Measurements from ENCODE around the gene CFAP77. TPM values are rescaled to one million over a fixed set of nuclear protein-coding genes. Genes with fewer than 3 reads are reported as not detected.

CFAP77 gene
- total RNA-seq, 1 experiment from 2014 or later, result 0.11 TPM

GRCh38 chr9:132610661-132611060 lies 200.7 kb downstream of the CFAP77 start:
- intact Hi-C loops (cut with micrococcal nuclease), result no loop called here
- Histone ChIP-seq H4K20me1 (ENCODE audit: low read length) (no peaks in the 10 kb centered on the region), H3K4me1 (ENCODE audit: insufficient read depth, low read length) (peaks cover 7% of the 10 kb centered on the region), H3K27me3 (ENCODE audit: low read length) (no peaks in the 10 kb centered on the region), H3K36me3 (ENCODE audit: low read depth, low read length) (peaks cover 6% of the 10 kb centered on the region; the same call in 1 of the 2 replicates), H3K9me3 (ENCODE audit: low read length) (no peaks in the 10 kb centered on the region), H3F3A (ENCODE audit: low read length, unreplicated experiment) (no peaks in the 10 kb centered on the region), H3K9ac (ENCODE audit: low read length) (no peak overlapping the region), H3K79me2 (ENCODE audit: low read length) (no peaks in the 10 kb centered on the region), H2AFZ (ENCODE audit: low read length) (no peak overlapping the region), H3K4me2 (ENCODE audit: low read length) (no peak overlapping the region), H3K4me3 (ENCODE audit: low read length) (no peak overlapping the region), H3K9me2 (replicated peaks; ENCODE audit: low read length) (no peaks in the 10 kb centered on the region), H3K27ac (ENCODE audit: low read length) (peak overlapping the region; percentile 90)
- TF ChIP-seq EZH2phosphoT487 (IDR thresholded peaks at IDR 0.05; ENCODE audit: borderline replicate concordance, low read length), result no peak
- TF ChIP-seq EZH2 (IDR thresholded peaks at IDR 0.05; ENCODE audit: low read length, unreplicated experiment), result no peak
- no peak for TF ChIP-seq CTCF (conservative IDR thresholded peaks at IDR 0.05; ENCODE audit: low read depth, low read length)
- ChIA-PET POLR2A (ENCODE audit: unreplicated experiment) (no interaction called here), CTCF (no interaction called here)
- no peak for ATAC-seq
- no peak for DNase-seq
- no TSS peak for BruUV-seq (replicated peaks)

- ChIA-PET POLR2A (ENCODE audit: unreplicated experiment) (no interaction called here), CTCF (no interaction called here)
- DNase-seq (no peak), ATAC-seq (no peak)
- H3K9me2 ChIP-seq (replicated peaks; ENCODE audit: low read length), result no peaks in the 10 kb centered on the region
- no peak overlapping the region for H3K27ac ChIP-seq (ENCODE audit: low read length)
- H3K4me3 ChIP-seq (ENCODE audit: low read length), result no peak overlapping the region
- intact Hi-C loops (cut with micrococcal nuclease), result no loop called here
- no peak overlapping the region for H3K9ac ChIP-seq (ENCODE audit: low read length)
- H2AFZ ChIP-seq (ENCODE audit: low read length), result no peak overlapping the region
- H4K20me1 ChIP-seq (ENCODE audit: low read length), result no peaks in the 10 kb centered on the region
- H3K9me3 ChIP-seq (ENCODE audit: low read length), result no peaks in the 10 kb centered on the region
- H3K4me1 ChIP-seq (ENCODE audit: insufficient read depth, low read length), result peaks cover 7% of the 10 kb centered on the region
- no peaks in the 10 kb centered on the region for H3K79me2 ChIP-seq (ENCODE audit: low read length)
- H3K36me3 ChIP-seq (ENCODE audit: low read depth, low read length), result peaks cover 10% of the 10 kb centered on the region; the same call in 1 of the 2 replicates
- H3K27me3 ChIP-seq (ENCODE audit: low read length), result no peaks in the 10 kb centered on the region
- TF ChIP-seq EZH2phosphoT487 (IDR thresholded peaks at IDR 0.05; ENCODE audit: borderline replicate concordance, low read length) (no peak), CTCF (conservative IDR thresholded peaks at IDR 0.05; ENCODE audit: low read depth, low read length) (no peak), EZH2 (IDR thresholded peaks at IDR 0.05; ENCODE audit: low read length, unreplicated experiment) (no peak)
- no TSS peak for BruUV-seq (replicated peaks)
- H3K4me2 ChIP-seq (ENCODE audit: low read length), result no peak overlapping the region
- no peaks in the 10 kb centered on the region for H3F3A ChIP-seq (ENCODE audit: low read length, unreplicated experiment)
Observed at GRCh38 chr9:132614324-132614723, 204.3 kb downstream of the CFAP77 start.

- Histone ChIP-seq H3K9me2 (replicated peaks; ENCODE audit: low read length) (no peaks in the 10 kb centered on the region), H3K4me2 (ENCODE audit: low read length) (no peak overlapping the region), H3F3A (ENCODE audit: low read length, unreplicated experiment) (no peaks in the 10 kb centered on the region), H3K4me3 (ENCODE audit: low read length) (no peak overlapping the region), H2AFZ (ENCODE audit: low read length) (no peak overlapping the region), H3K27me3 (ENCODE audit: low read length) (no peaks in the 10 kb centered on the region), H4K20me1 (ENCODE audit: low read length) (no peaks in the 10 kb centered on the region), H3K9ac (ENCODE audit: low read length) (no peak overlapping the region), H3K4me1 (ENCODE audit: insufficient read depth, low read length) (no peaks in the 10 kb centered on the region), H3K79me2 (ENCODE audit: low read length) (no peaks in the 10 kb centered on the region), H3K9me3 (ENCODE audit: low read length) (no peaks in the 10 kb centered on the region), H3K36me3 (ENCODE audit: low read depth, low read length) (peaks cover 10% of the 10 kb centered on the region; the same call in 1 of the 2 replicates), H3K27ac (ENCODE audit: low read length) (no peak overlapping the region)
- CTCF ChIA-PET, result no interaction called here
- no peak for TF ChIP-seq EZH2 (IDR thresholded peaks at IDR 0.05; ENCODE audit: low read length, unreplicated experiment)
- TF ChIP-seq EZH2phosphoT487 (IDR thresholded peaks at IDR 0.05; ENCODE audit: borderline replicate concordance, low read length), result no peak
- TF ChIP-seq CTCF (conservative IDR thresholded peaks at IDR 0.05; ENCODE audit: low read depth, low read length), result no peak
- DNase-seq (no peak), ATAC-seq (no peak)
- no TSS peak for BruUV-seq (replicated peaks)
- intact Hi-C loops (cut with micrococcal nuclease), result no loop called here
- POLR2A ChIA-PET (ENCODE audit: unreplicated experiment), result no interaction called here
Observed at GRCh38 chr9:132615774-132616173, 205.8 kb downstream of the CFAP77 start.

Measured in PC-3 (cell line).